CD4-positive, CD25-positive, alpha-beta regulatory T cell (primary cell): ENCODE results near the gene OR2A2. TPM values are rescaled to one million over a fixed set of nuclear protein-coding genes. Genes with fewer than 3 reads are reported as not detected.

Source experiments
- ATAC-seq, 2 donors: fragments of 150-1000 bp; cut with Tn5 transposase; one replicate each; pipeline ENCODE4 v1.10.0; 2021; ENCODE audit warnings: low read depth in 2 of 2, moderate number of reproducible peaks in 2 of 2, moderate library complexity in 1 of 2
- DNase-seq, 3 donors: peaks; one replicate each; pipeline versions ENCODE4 v3.0.0 to v3.0.0-alpha.2; 2012 to 2022; ENCODE audit warnings: mixed read lengths in 1 of 3
- H3K27ac ChIP-seq: one replicate; pipeline ENCODE4 v1.7.0; 2013; ENCODE audit warnings: mild to moderate bottlenecking, low read length; ENCODE audit not compliant: insufficient read depth, poor library complexity, severe bottlenecking
- H3K27me3 ChIP-seq: one replicate; pipeline ENCODE4 v1.7.0; 2013; ENCODE audit warnings: low read length; ENCODE audit not compliant: control insufficient read depth, insufficient read depth
- H3K36me3 ChIP-seq: one replicate; pipeline ENCODE4 v1.7.0; 2013; ENCODE audit warnings: mild to moderate bottlenecking, low read length, moderate library complexity; ENCODE audit not compliant: control insufficient read depth, insufficient read depth
- H3K4me1 ChIP-seq: 2 replicates; pipeline ENCODE4 v1.7.0; 2013; ENCODE audit warnings: mild to moderate bottlenecking, low read length; ENCODE audit not compliant: insufficient read depth, control insufficient read depth, poor library complexity, severe bottlenecking
- H3K4me3 ChIP-seq: one replicate; pipeline ENCODE4 v1.7.0; 2013; ENCODE audit warnings: low read depth, mild to moderate bottlenecking, low read length, moderate library complexity
- H3K9me3 ChIP-seq, 2 experiments: 1 replicate in 1 of 2; 2 replicates in 1 of 2; pipeline ENCODE4 v1.7.0; 2013; ENCODE audit warnings: low read length in 2 of 2, mild to moderate bottlenecking in 1 of 2, moderate library complexity in 1 of 2; ENCODE audit not compliant: control insufficient read depth in 2 of 2
- H3K27ac Mint-ChIP-seq, 3 donors: one replicate each; pipeline ENCODE4 v1.8.0; 2020 to 2022; ENCODE audit warnings: mild to moderate bottlenecking in 3 of 3, mixed read lengths in 3 of 3, moderate library complexity in 2 of 3
- H3K27me3 Mint-ChIP-seq: one replicate; pipeline ENCODE4 v1.8.0; 2022; ENCODE audit warnings: mild to moderate bottlenecking, mixed read lengths
- H3K36me3 Mint-ChIP-seq: one replicate; pipeline ENCODE4 v1.8.0; 2020; ENCODE audit warnings: mixed read lengths
- H3K4me1 Mint-ChIP-seq, 4 donors: one replicate each; pipeline ENCODE4 v1.8.0; 2020 to 2022; ENCODE audit warnings: mixed read lengths in 4 of 4, mild to moderate bottlenecking in 1 of 4
- H3K4me3 Mint-ChIP-seq, 4 donors: one replicate each; pipeline ENCODE4 v1.8.0; 2020 to 2022; ENCODE audit warnings: mild to moderate bottlenecking in 4 of 4, mixed read lengths in 4 of 4, moderate library complexity in 3 of 4
- H3K9me3 Mint-ChIP-seq, 7 donors: one replicate each; pipeline ENCODE4 v1.8.0; 2020 to 2022; ENCODE audit warnings: mixed read lengths in 7 of 7, mild to moderate bottlenecking in 3 of 7, moderate library complexity in 2 of 7
- polyA plus RNA-seq, 4 donors: library from polyadenylated mRNA; unstranded; fragments of 300-500 nt; fragmentation: Illumina TruSeq; gene quantifications; one replicate each; pipeline ENCODE4 v1.2.3, GENCODE V29; 2021
- total RNA-seq: library from RNA; stranded (reverse); gene quantifications from one replicate; pipeline ENCODE4 v1.2.3, GENCODE V29; 2022

OR2A2 gene
- total and polyA plus RNA-seq, 5 donors from 2014 or later, result not detected

DNA sequence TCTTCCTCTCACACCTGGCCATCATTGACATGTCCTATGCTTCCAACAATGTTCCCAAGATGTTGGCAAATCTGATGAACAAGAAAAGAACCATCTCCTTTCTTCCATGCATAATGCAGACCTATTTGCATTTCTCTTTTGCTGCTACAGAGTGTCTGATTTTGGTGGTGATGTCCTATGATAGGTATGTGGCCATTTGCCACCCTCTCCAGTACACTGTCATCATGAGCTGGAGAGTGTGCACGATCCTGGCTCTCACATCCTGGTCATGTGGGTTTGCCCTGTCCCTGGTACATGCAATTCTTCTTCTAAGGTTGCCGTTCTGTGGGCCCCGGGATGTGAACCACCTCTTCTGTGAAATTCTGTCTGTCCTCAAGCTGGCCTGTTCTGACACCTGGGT, 32.8 kb downstream of the OR2A2 start:
- Mint-ChIP-seq H3K4me3 (no peak overlapping the region), H3K27ac (peak overlapping the region in 1 of 3 donors; percentile 38)
- H3K9me3 ChIP-seq, result peaks cover 0 to 3% of the 10 kb centered on the region in 2 experiments

DNA sequence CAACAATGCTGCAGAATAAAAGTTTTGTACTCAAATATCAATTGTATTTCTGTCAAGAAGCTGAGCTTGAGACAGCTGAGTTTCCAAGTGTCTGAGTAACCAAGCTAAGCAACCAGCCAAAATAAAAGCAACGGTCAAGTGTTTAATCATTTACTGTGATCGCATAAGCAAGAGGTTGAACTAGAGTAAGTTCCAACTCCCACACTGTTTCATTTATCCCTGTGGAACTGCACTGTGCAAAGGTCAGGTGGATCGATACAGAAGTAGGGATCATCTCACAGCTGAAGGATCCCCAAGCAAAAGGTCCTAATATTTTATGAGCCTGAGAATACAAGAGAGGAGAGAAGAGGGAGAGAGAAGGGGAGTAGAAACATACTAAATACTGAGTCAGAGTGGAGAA, 35.0 kb downstream of the OR2A2 start:
- Mint-ChIP-seq H3K27me3 (peaks cover 32% of the 10 kb centered on the region), H3K4me1 (no peaks in the 10 kb centered on the region), H3K9me3 (peaks cover 9 to 22% (median 14%) of the 10 kb centered on the region in 7 donors), H3K4me3 (no peak overlapping the region), H3K36me3 (no peaks in the 10 kb centered on the region), H3K27ac (no peak overlapping the region)
- no peaks in the 10 kb centered on the region for H3K27me3 ChIP-seq
- H3K4me1 ChIP-seq, result no peaks in the 10 kb centered on the region
- no peaks in the 10 kb centered on the region for H3K36me3 ChIP-seq
- ATAC-seq (no peak), DNase-seq (no peak)
- no peak overlapping the region for H3K27ac ChIP-seq
- H3K4me3 ChIP-seq, result no peak overlapping the region
- peaks cover 21 to 22% of the 10 kb centered on the region in 2 experiments for H3K9me3 ChIP-seq

More for the DNA sequence above, 32.8 kb downstream of the OR2A2 start:
- DNase-seq (no peak), ATAC-seq (no peak)
- peaks cover 22% of the 10 kb centered on the region for H3K27me3 Mint-ChIP-seq
- Histone ChIP-seq H3K4me3 (no peak overlapping the region), H3K4me1 (no peaks in the 10 kb centered on the region), H3K36me3 (no peaks in the 10 kb centered on the region), H3K27me3 (peaks cover under 1% of the 10 kb centered on the region), H3K27ac (no peak overlapping the region)
- H3K9me3 Mint-ChIP-seq, result peaks cover 0 to 8% (median 3%) of the 10 kb centered on the region in 7 donors
- H3K36me3 Mint-ChIP-seq, result no peaks in the 10 kb centered on the region
- H3K4me1 Mint-ChIP-seq, result no peaks in the 10 kb centered on the region

DNA sequence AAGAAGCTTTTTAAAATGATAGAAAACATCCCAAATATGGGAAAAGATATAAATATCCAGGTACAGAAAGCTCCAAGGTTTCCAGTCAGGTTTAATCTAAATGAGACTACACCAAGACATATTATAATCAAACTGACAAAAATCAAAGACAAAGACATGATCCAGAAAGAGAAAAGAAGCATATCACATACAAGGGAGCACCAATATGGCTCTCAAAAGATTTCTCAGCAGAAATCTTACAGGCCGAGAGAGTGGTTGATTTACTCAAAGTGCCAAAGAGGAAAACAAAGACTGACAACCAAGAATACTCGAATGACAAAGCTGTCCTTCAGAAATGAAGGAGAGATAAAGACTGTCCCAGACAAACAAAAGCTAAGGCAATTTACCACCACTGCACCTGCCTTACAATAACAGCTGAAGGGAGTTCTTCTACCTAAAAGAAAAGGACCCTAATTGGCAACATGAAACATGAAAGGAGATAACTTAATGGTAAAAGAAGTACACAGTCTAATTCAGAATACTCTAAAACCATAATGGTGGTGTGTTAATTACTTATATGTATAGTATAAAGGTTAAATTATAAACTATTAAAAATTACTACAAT, 38.9 kb downstream of the OR2A2 start:
- H3K4me1 ChIP-seq, result no peaks in the 10 kb centered on the region
- H3K36me3 ChIP-seq, result no peaks in the 10 kb centered on the region
- H3K27me3 ChIP-seq, result no peaks in the 10 kb centered on the region
- no peak overlapping the region for H3K4me3 ChIP-seq
- H3K9me3 ChIP-seq, result peaks cover 21 to 24% of the 10 kb centered on the region in 2 experiments
- DNase-seq, result no peak
- no peaks in the 10 kb centered on the region for H3K4me1 Mint-ChIP-seq
- H3K4me3 Mint-ChIP-seq, result no peak overlapping the region
- peaks cover 10 to 39% (median 16%) of the 10 kb centered on the region in 7 donors for H3K9me3 Mint-ChIP-seq
- no peak overlapping the region for H3K27ac Mint-ChIP-seq
- ATAC-seq, result no peak
- no peak overlapping the region for H3K27ac ChIP-seq
- H3K27me3 Mint-ChIP-seq, result peaks cover 40% of the 10 kb centered on the region
- no peaks in the 10 kb centered on the region for H3K36me3 Mint-ChIP-seq

DNA sequence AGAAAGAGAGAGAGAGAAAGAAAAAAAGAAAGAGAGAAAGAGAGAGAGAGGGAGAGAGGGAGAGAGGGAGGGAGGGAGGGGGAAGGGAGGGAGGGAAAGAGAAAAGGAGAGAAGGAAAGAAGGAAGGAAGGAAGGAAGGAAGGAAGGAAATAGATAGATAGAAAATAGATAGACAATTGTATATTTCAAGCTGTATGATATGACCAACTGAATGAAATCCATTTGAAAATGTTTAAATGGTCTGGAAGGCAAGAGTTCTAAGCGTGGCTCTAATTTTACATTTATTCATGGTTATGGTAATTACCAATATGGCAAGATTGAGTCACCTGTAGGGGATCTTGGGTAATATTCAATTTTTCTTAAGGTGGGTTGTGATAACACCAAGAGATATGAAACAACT, 49.5 kb downstream of the OR2A2 start:
- no peak for ATAC-seq
- no peak overlapping the region for H3K4me3 Mint-ChIP-seq
- Histone ChIP-seq H3K4me1 (no peaks in the 10 kb centered on the region), H3K4me3 (no peak overlapping the region), H3K27ac (no peak overlapping the region), H3K27me3 (peaks cover 11% of the 10 kb centered on the region), H3K36me3 (no peaks in the 10 kb centered on the region), H3K9me3 (no peaks in the 10 kb centered on the region)
- no peak overlapping the region for H3K27ac Mint-ChIP-seq
- H3K9me3 Mint-ChIP-seq, result peaks cover 0 to 6% (median 0%) of the 10 kb centered on the region in 7 donors
- H3K36me3 Mint-ChIP-seq, result no peaks in the 10 kb centered on the region
- no peak for DNase-seq
- no peaks in the 10 kb centered on the region for H3K4me1 Mint-ChIP-seq
- H3K27me3 Mint-ChIP-seq, result peaks cover 45% of the 10 kb centered on the region

Other genes starting within 250 kb of the OR2A2 start
- gene TCAF1, start 207.4 kb upstream of the OR2A2 start, total RNA-seq, result 9.6 TPM
- gene TCAF1, start 207.4 kb upstream of the OR2A2 start, polyA plus RNA-seq, result 10 to 100 TPM in 2 of 4 donors, 1 to 10 TPM in 2; 5.6 to 13.0 (median 9.3) TPM
- gene OR2F2, start 174.3 kb upstream of the OR2A2 start, total RNA-seq, result not detected
- gene OR2F2, start 174.3 kb upstream of the OR2A2 start, polyA plus RNA-seq, result not detected
- not detected for gene OR2F1, start 154.7 kb upstream of the OR2A2 start, total RNA-seq
- not detected for gene OR2F1, start 154.7 kb upstream of the OR2A2 start, polyA plus RNA-seq
- not detected for gene OR6B1, start 109.3 kb upstream of the OR2A2 start, total RNA-seq
- gene OR6B1, start 109.3 kb upstream of the OR2A2 start, polyA plus RNA-seq, result not detected
- not detected for gene OR2A5, start 60.6 kb upstream of the OR2A2 start, total RNA-seq
- gene OR2A5, start 60.6 kb upstream of the OR2A2 start, polyA plus RNA-seq, result not detected
- gene OR2A25, start 39.8 kb upstream of the OR2A2 start, total RNA-seq, result not detected
- gene OR2A25, start 39.8 kb upstream of the OR2A2 start, polyA plus RNA-seq, result not detected
- gene OR2A12, start 23.3 kb upstream of the OR2A2 start, total RNA-seq, result not detected
- gene OR2A12, start 23.3 kb upstream of the OR2A2 start, polyA plus RNA-seq, result under 1 TPM in 1 of 4 donors, not detected in 3; 0.06 TPM
- gene OR2A14, start 13.6 kb downstream of the OR2A2 start, total RNA-seq, result not detected
- not detected for gene OR2A14, start 13.6 kb downstream of the OR2A2 start, polyA plus RNA-seq
- 3.8 TPM for gene CTAGE4, start 73.9 kb downstream of the OR2A2 start, total RNA-seq
- gene CTAGE4, start 73.9 kb downstream of the OR2A2 start, polyA plus RNA-seq, result under 1 TPM in 1 of 4 donors, not detected in 3; 0.29 TPM
- 3.5 TPM for gene ARHGEF35, start 86.2 kb downstream of the OR2A2 start, total RNA-seq
- 1 to 10 TPM; 1.7 to 4.2 (median 2.8) TPM for gene ARHGEF35, start 86.2 kb downstream of the OR2A2 start, polyA plus RNA-seq
- 0.30 TPM for gene OR2A42, start 130.0 kb downstream of the OR2A2 start, total RNA-seq
- gene OR2A42, start 130.0 kb downstream of the OR2A2 start, polyA plus RNA-seq, result under 1 TPM in 2 of 4 donors, not detected in 2; 0.14 to 0.24 TPM
- 6.0 TPM for gene OR2A7, start 155.2 kb downstream of the OR2A2 start, total RNA-seq
- gene OR2A7, start 155.2 kb downstream of the OR2A2 start, polyA plus RNA-seq, result under 1 TPM; 0.17 to 0.98 (median 0.39) TPM
- not detected for gene CTAGE8, start 159.7 kb downstream of the OR2A2 start, total RNA-seq
- gene CTAGE8, start 159.7 kb downstream of the OR2A2 start, polyA plus RNA-seq, result under 1 TPM in 3 of 4 donors, not detected in 1; 0.35 to 0.54 (median 0.46) TPM
- gene OR2A1, start 202.8 kb downstream of the OR2A2 start, total RNA-seq, result not detected
- gene OR2A1, start 202.8 kb downstream of the OR2A2 start, polyA plus RNA-seq, result under 1 TPM in 3 of 4 donors, not detected in 1; 0.20 to 0.87 (median 0.38) TPM
- 10.5 TPM for gene ARHGEF5, start 245.8 kb downstream of the OR2A2 start, total RNA-seq
- gene ARHGEF5, start 245.8 kb downstream of the OR2A2 start, polyA plus RNA-seq, result 1 to 10 TPM in 3 of 4 donors, under 1 TPM in 1; 0.67 to 1.9 (median 1.5) TPM